T-helper 9 cell (primary cell): ENCODE data around the gene ZNF689.

Source experiments
- DNase-seq: peaks from one replicate; pipeline ENCODE4 v3.0.0-alpha.2; 2020

Gene ZNF689

DNA sequence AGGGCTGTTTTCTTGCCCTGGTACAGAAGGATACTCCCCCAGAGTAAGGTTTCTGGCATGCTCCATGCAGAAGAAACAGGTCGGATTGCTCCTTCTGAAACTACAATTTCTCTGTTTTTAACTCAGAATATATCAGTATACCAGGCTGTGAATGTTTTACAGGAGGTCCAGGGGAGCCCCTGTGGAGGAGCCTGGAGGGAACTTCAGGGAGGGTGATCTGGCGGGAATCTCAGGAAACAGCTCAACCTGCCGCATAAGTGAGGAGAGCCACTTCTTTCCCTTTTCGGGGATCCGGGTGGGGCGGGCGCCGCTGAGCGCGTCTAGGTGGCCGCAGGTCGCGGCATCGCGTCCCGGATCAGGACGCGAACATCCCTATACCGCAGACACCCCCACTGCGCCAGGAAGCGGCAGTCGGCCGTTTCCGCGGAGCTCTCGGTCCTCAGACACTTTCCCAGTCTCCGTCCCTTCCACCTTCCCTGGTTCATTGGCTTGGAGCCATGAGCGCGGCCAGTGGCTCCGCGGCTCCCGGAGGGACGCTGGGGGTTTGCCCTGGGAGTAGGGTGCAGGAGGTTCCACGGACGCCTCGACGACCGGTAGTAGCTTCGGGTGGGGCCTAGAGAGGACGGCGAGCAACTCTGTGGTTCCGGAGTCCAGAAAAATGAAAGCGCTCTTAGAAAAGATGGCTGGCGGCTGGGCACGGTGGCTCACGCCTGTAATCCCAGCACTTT, 48.9 kb downstream of the ZNF689 start:
- no peak for DNase-seq

DNA sequence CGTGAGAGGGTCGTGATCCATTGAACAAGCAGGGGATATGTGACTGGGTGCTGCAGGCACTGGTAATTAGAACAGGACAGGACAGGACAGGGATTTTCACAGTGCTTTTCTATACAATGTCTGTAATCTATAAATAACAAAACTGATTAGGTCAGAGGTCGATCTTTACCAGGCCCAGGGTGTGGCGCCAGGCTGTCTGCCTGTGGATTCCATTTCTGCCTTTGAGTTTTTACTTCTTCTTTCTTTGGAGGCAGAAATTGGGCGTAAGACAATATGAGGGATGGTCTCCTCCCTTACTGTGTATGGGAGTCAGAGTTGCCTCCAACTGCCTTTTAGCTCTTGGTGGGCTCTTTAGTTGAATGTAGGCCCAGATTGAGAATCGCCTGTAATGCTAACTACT, 50.5 kb downstream of the ZNF689 start:
- no peak for DNase-seq

DNA sequence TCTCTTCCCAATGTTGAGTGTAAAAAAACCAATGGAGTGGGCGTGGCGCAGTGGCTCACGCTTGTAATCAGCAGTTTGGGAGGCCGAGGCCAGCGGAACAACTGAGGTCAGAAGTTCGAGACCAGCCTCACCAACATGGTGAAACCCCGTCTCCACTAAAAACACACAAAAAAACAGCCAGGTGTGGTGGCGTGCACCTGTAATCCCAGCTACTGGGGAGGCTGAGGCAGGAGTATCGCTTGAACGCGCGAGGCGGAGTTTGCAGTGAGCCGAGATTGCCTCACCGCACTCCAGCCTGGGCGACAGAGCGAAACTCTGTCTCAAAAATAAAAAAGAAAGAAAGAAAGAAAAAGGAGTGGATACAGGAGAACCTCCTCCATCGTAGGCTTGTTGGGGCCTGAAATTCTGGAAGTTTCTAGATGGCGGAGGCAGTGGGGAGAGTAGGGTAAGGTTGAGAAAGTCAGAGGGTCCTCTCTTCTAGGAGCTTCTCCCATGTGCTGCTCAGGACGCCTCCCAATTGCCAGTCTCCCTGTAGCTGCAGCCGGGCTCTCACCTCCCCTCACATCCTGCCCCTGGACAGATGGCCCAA, 51.3 kb downstream of the ZNF689 start:
- DNase-seq = no peak

DNA sequence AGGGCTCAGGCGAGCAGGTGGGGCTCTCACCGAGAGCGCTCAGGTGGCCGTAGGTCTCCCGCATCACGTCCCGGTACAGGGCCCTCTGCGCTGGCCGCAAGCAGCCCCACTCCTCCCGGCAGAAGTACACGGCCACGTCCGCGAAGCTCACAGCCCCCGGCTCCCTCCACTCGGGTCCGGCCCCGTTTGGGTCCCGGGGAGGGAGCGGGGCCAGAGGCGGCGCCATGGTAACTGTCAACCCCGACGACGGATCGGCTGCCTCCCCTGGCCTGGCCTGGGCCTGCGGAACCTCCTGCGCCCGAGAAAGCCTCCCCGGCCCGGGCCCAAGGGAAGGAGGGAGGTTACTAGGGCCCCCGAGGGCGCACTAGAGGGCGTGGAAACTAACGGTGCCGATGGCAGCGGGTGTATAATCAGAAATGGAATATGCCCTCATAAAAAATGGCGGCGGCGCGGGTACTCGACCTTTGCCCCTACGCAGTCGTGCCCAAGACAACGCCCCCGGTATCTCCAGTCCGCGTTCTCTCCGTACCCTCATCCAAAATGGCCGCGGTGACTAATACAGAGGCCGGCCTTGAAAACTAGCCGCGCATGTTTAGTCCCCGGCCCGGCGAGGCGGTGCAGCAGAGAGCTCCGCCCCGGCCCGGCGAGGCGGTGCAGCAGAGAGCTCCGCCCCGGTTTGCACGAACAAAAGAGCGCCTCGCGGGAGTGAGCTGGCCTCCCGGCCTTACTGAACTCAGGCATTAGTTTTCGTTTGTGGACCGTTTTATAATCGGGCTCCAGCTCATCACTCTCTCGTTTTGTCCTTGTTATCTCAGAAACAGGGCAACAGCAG, 52.0 kb downstream of the ZNF689 start, which contains the start of gene ZNF764:
Gene ZNF764 (minus strand): TSS at position 418 of the 832 bp plus-strand sequence. CDS start 192 bp downstream, at position 226.
- DNase-seq = peak; percentile 90

DNA sequence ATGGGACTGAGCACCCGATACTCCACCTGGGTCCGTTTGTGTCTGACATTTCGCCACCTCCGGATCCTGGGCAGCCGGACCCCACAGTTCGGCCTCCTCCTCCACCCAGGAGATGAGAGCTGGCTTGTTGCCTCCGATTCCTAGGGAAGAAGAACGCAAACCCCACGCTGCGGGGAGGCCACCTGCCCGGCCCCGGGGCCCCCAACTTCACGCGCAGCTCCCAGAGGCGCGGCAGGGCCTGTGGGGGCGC, 52.6 kb downstream of the ZNF689 start:
- peak; percentile 38 for DNase-seq

DNA sequence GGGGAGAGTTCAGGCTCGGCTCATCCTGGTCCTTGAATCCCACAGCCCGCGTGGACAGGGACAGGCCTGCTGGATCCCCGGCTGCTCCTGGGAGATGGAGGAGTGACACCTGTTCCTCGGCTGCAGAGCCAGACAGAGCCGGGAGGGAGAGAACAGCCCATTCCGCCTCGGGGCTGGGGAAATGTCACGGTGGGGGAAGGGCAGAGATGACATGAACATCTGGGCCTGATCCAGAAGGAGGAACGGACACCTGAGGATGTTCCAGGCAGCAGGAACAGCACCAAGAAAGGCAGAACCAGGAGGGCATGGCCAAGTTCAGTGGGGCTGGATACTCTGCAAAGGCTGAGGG, 54.1 kb downstream of the ZNF689 start:
- no peak for DNase-seq

DNA sequence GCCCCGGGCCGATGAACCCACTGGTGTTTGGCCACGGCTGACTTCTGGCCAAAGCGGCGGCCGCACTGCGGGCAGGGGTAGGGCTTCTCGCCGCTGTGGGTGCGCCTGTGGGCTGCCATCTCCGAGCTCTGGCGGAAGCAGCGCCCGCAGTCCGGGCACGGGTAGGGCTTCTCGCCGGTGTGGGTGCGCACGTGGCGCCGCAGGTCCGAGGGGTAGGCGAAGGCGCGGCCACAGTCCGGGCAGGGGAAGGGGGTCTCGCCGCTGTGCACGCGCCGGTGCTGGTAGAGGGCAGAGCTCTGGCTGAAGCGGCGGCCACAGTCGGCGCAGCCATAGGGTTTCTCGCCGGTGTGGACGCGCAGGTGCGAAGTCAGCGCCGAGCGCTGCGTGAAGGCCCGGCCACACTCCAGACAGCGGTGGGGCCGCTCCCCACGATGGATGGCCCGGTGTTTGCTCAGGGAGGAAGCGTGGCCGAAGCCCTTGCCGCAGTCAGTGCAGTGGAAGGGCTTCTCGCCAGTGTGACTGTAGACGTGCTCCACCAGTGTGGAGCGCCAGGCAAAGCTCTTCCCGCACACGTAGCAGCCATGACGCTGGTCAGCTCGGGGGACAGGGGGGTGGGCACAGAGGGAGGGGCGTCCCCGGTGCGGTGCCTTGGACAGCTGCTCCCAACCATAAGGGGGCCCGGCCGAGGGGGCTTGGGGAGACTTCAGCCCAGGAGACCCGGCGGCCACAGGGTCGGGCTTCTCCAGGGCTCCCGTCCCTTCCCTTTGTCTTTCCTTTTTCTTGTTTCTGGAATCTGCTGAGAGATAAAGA, 54.7 kb downstream of the ZNF689 start:
- no peak for DNase-seq

DNA sequence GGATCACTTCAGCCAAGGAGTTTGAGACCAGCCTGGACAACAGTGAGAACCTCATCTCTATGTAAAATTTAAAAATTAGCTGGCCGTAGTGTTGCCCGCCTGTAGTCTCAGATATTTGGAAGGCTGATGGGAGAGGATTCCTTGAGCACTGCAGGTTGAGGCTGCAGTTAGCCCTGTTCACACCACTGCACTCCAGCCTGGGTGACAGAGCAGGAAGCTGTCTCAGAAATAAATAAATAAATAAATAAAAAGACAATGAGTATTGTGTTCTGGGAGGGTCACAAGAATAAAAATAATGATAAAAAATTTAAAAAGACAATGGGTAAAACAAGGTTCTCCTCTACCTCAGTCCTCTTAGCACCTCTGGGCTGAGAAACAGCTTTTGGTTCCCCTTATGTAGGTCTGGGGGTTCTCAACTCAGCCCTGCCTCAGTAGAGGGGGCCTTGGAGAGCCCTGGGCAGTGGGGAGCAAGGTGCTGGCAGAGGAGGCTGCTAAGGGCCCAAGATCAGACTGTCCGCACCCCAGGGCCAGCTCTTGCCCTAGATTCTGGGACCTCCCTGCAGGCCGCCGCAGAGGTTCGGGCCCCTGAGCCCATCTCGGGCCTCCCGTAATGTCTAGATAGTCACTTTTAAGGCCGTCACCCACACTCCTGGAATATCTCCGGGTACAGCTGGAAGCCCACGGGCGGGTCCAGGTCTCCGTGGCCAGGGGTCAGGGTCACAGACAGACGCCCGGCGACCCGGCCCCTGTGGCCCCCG, 55.5 kb downstream of the ZNF689 start:
- no peak for DNase-seq

DNA sequence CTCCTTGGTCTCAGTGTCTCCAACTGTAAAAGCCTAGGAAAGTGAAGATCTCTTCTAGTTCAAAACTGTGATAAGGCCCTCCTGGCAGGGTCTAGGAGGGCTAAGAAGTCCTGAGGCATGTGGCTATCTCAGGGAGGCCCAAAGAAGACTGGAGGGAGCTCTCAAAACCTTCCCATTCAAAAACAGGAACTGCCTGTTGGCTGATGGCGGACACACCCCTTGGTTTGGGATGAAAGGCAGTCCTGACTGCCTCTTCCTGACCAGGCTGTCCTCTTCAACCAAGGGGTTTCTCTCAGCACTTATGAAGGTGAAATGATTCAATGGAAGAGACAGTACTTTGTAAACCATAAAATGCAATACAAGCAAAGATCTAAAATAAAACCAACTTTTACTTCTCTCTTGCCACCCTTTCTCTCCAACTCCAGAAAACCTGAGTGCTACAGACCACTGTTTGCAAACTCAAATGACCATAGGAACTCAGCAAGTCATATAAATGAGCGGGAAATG, 56.7 kb downstream of the ZNF689 start:
- no peak for DNase-seq

DNA sequence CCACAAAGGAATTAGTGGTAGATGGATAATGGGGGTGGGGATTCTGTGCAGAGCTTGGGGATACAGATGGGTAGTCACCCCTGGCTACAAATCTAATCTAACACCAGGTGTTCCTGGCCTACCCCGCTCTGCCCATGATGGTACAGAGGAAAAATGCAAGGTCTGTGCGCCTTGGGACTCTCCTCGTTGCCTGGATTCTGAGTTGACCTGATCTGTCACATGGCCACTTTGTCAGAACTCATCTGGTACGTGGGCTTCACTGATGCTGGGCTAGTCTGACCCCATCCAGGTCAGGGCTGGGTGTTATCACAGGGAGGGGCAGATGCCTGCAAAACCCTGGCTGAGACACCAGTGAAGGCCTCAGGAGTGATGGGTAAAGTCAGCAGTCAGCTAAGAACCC, 57.2 kb downstream of the ZNF689 start:
- no peak for DNase-seq
